ENCODE measurements around the gene HPS1.

Gene HPS1

GRCh38 chr10:98370831-98371820, 75.6 kb downstream of the HPS1 start:
- no peak for DNase-seq (ENCODE audit: extremely low read depth in 1 of 2, low read depth in 1 of 2)

- DNase-seq (ENCODE audit: extremely low read depth in 1 of 2, low read depth in 1 of 2) = no peak
These were observed 76.9 kb downstream of the HPS1 start for GRCh38 chr10:98369801-98370200.

- no peak for DNase-seq (ENCODE audit: extremely low read depth in 1 of 2, low read depth in 1 of 2)
These were observed 78.1 kb downstream of the HPS1 start for GRCh38 chr10:98368644-98369043.

- no peak for DNase-seq (ENCODE audit: extremely low read depth in 1 of 2, low read depth in 1 of 2)
These were observed 78.9 kb downstream of the HPS1 start for GRCh38 chr10:98367604-98368451.

Data from stimulated activated CD8-positive, alpha-beta memory T cell treated with anti-CD3 and anti-CD28 coated beads, Interleukin-7, amount 100 ng/mL, for 48 hours (primary cell).